NCI-H226 (cell line): ENCODE data around the gene PARVA.

Experiments
- DNase-seq: peaks from one replicate; pipeline ENCODE4 v3.0.0-alpha.2; 2015

The PARVA gene

GRCh38 chr11:12460466-12460865, 83.1 kb downstream of the PARVA start:
- no peak for DNase-seq

- no peak for DNase-seq
Measured at GRCh38 chr11:12461516-12461915, 84.1 kb downstream of the PARVA start.

GRCh38 chr11:12464303-12464702, 86.9 kb downstream of the PARVA start:
- DNase-seq: no peak

GRCh38 chr11:12465332-12465731, 88.0 kb downstream of the PARVA start:
- DNase-seq: no peak

- DNase-seq: no peak
Measured at GRCh38 chr11:12467610-12468009, 90.2 kb downstream of the PARVA start.

GRCh38 chr11:12469451-12469850, 92.1 kb downstream of the PARVA start:
- DNase-seq: no peak

- no peak for DNase-seq
Measured at GRCh38 chr11:12470236-12470635, 92.9 kb downstream of the PARVA start.

GRCh38 chr11:12472401-12473005, 95.1 kb downstream of the PARVA start:
- no peak for DNase-seq

GRCh38 chr11:12473381-12473780, 96.0 kb downstream of the PARVA start:
- DNase-seq: no peak

- no peak for DNase-seq
Measured at GRCh38 chr11:12474871-12475270, 97.5 kb downstream of the PARVA start.

- no peak for DNase-seq
Measured at GRCh38 chr11:12478743-12479142, 101.4 kb downstream of the PARVA start.

GRCh38 chr11:12480401-12480800, 103.0 kb downstream of the PARVA start:
- DNase-seq: no peak

GRCh38 chr11:12482839-12483238, 105.5 kb downstream of the PARVA start:
- DNase-seq: no peak

GRCh38 chr11:12483604-12484003, 106.2 kb downstream of the PARVA start:
- DNase-seq: no peak

- no peak for DNase-seq
Measured at GRCh38 chr11:12485328-12485727, 108.0 kb downstream of the PARVA start.

GRCh38 chr11:12489246-12489772, 111.9 kb downstream of the PARVA start:
- DNase-seq: no peak

- DNase-seq: peak; percentile 57
Measured at GRCh38 chr11:12494699-12495098, 117.3 kb downstream of the PARVA start.

GRCh38 chr11:12496181-12497025, 119.0 kb downstream of the PARVA start:
- no peak for DNase-seq

GRCh38 chr11:12497431-12497830, 120.1 kb downstream of the PARVA start:
- DNase-seq: no peak

GRCh38 chr11:12499071-12499470, 121.7 kb downstream of the PARVA start:
- no peak for DNase-seq

- DNase-seq: no peak
Measured at GRCh38 chr11:12502046-12502445, 124.7 kb downstream of the PARVA start.

- no peak for DNase-seq
Measured at GRCh38 chr11:12503039-12503484, 125.7 kb downstream of the PARVA start.

- no peak for DNase-seq
Measured at GRCh38 chr11:12503886-12504285, 126.5 kb downstream of the PARVA start.

- DNase-seq: no peak
Measured at GRCh38 chr11:12505183-12505582, 127.8 kb downstream of the PARVA start.
